Kidney epithelial cell (primary cell): ENCODE measurements around the gene NAA10. TPM values are rescaled to one million over a fixed set of nuclear protein-coding genes. Genes with fewer than 3 reads are reported as not detected.

Experiments
- DNase-seq: peaks from one replicate; pipeline ENCODE4 v3.0.0-alpha.2; 2010; ENCODE audit warnings: low read depth
- H3K27me3 ChIP-seq: 2 replicates; pipeline ENCODE4 v1.6.0; 2011; ENCODE audit warnings: low read length; ENCODE audit not compliant: control insufficient read depth, insufficient read depth
- H3K36me3 ChIP-seq: 2 replicates; pipeline ENCODE4 v1.5.1; 2011; ENCODE audit warnings: low read length; ENCODE audit not compliant: control insufficient read depth, insufficient read depth
- H3K4me3 ChIP-seq: 2 replicates; pipeline ENCODE4 v1.5.1; 2011; ENCODE audit warnings: low read depth, mild to moderate bottlenecking, control low read depth, low read length
- CTCF ChIP-seq: IDR thresholded peaks from 2 replicates; pipeline ENCODE4 v1.5.1; 2011; ENCODE audit warnings: mild to moderate bottlenecking, moderate library complexity, low read length, control low read depth, inconsistent platforms; ENCODE audit not compliant: insufficient read depth, poor library complexity, severe bottlenecking
- total RNA-seq: library from RNA; depleted of rRNA; stranded (reverse); fragments of >200 nt; gene quantifications from 2 replicates; pipeline ENCODE4 v1.2.3, GENCODE V29; 2015

Gene NAA10
- total RNA-seq, 1 donor from 2014 or later: 139 TPM

GRCh38 chrX:153917869-153918268 lies 17.0 kb downstream of the NAA10 start:
- H3K36me3 ChIP-seq: no peaks in the 10 kb centered on the region
- DNase-seq: no peak
- no peak overlapping the region for H3K4me3 ChIP-seq
- TF ChIP-seq CTCF: no peak
- no peaks in the 10 kb centered on the region for H3K27me3 ChIP-seq

- Histone ChIP-seq H3K36me3 (no peaks in the 10 kb centered on the region), H3K4me3 (no peak overlapping the region), H3K27me3 (no peaks in the 10 kb centered on the region)
- DNase-seq: no peak
- TF ChIP-seq CTCF: no peak
Observed at GRCh38 chrX:153913701-153914100, 21.1 kb downstream of the NAA10 start.

GRCh38 chrX:153913211-153913610 lies 21.6 kb downstream of the NAA10 start:
- no peak for TF ChIP-seq CTCF
- no peaks in the 10 kb centered on the region for H3K27me3 ChIP-seq
- DNase-seq: no peak

GRCh38 chrX:153911798-153912197 lies 23.0 kb downstream of the NAA10 start:
- Histone ChIP-seq H3K4me3 (no peak overlapping the region), H3K27me3 (no peaks in the 10 kb centered on the region), H3K36me3 (no peaks in the 10 kb centered on the region)
- DNase-seq: no peak
- no peak for TF ChIP-seq CTCF

More at GRCh38 chrX:153913211-153913610, 21.6 kb downstream of the NAA10 start:
- H3K4me3 ChIP-seq: no peak overlapping the region
- no peaks in the 10 kb centered on the region for H3K36me3 ChIP-seq

- Histone ChIP-seq H3K27me3 (no peaks in the 10 kb centered on the region), H3K36me3 (no peaks in the 10 kb centered on the region), H3K4me3 (no peak overlapping the region)
- DNase-seq: no peak
- no peak for TF ChIP-seq CTCF
Observed at GRCh38 chrX:153910446-153910845, 24.4 kb downstream of the NAA10 start.

- Histone ChIP-seq H3K4me3 (no peak overlapping the region), H3K27me3 (no peaks in the 10 kb centered on the region), H3K36me3 (no peaks in the 10 kb centered on the region)
- no peak for DNase-seq
- no peak for TF ChIP-seq CTCF
Observed at GRCh38 chrX:153909980-153910360, 24.9 kb downstream of the NAA10 start.
